A549 (cell line): Measurements from ENCODE around the gene MAVS. TPM values are rescaled to one million over a fixed set of nuclear protein-coding genes. Genes with fewer than 3 reads are reported as not detected.
"Not testable (repeated sequence)": the region's sequence is repeated elsewhere in the genome, so short reads cannot be mapped to it uniquely, and the experiment has no call there.

Experiments
- ATAC-seq, 2 experiments: fragments of 200-7000 bp in 1 of 2; fragments of >200 bp in 1 of 2; cut with Nextera tagmentation in 1 of 2; cut with Tn5 transposase in 1 of 2; 3 replicates each; pipeline versions ENCODE4 v1.8.0 to v1.9.1; 2018 to 2020; ENCODE audit warnings: mild to moderate bottlenecking in 1 of 2, moderate library complexity in 1 of 2
- CTCF ChIA-PET: fragments of 300-600 bp; sonication (Branson Sonifier 250); formaldehyde crosslinking; extraction: SDS; loops from one replicate; lab custom pipeline; 2021; ENCODE audit warnings: antibody characterized with exemption, inconsistent platforms; lab: Yijun Ruan, JAX
- POLR2A ChIA-PET: fragments of 350-600 bp; formaldehyde crosslinking; extraction: SDS; loops from one replicate; lab custom pipeline; 2021; ENCODE audit warnings: antibody characterized with exemption, inconsistent platforms; lab: Yijun Ruan, JAX
- DNase-seq, 2 experiments: peaks; one replicate each; pipeline versions ENCODE4 v3.0.0 to v3.0.0-alpha.2; 2011 to 2016; ENCODE audit warnings: low read depth in 1 of 2, low spot score in 1 of 2
- FAIRE-seq: peaks from 2 replicates; lab custom pipeline; 2011; peaks lifted over from hg19 to GRCh38; lab: Jason Lieb, UNC
- H3K27ac ChIP-seq, 2 experiments: fragments of >200 bp; sonication (Bioruptor Twin); formaldehyde crosslinking; 3 replicates each; pipeline ENCODE4 v1.5.1; 2016 to 2017
- H3K4me1 ChIP-seq: fragments of >200 bp; sonication (Bioruptor Twin); formaldehyde crosslinking; 3 replicates; pipeline ENCODE4 v1.6.1; 2016
- H3K4me2 ChIP-seq: fragments of >200 bp; sonication (Bioruptor Twin); formaldehyde crosslinking; 3 replicates; pipeline ENCODE4 v1.6.1; 2016
- H3K4me3 ChIP-seq: fragments of >200 bp; sonication (Bioruptor Twin); formaldehyde crosslinking; 3 replicates; pipeline ENCODE4 v1.5.1; 2016
- H3K9me3 ChIP-seq: fragments of >200 bp; sonication (Bioruptor Twin); formaldehyde crosslinking; 3 replicates; pipeline ENCODE4 v1.6.1; 2016
- BHLHE40 ChIP-seq: IDR thresholded peaks from 2 replicates; pipeline ENCODE4 v1.6.1; 2012; ENCODE audit warnings: low read depth, low read length, inconsistent platforms
- CBX2 ChIP-seq: fragments of 200-600 bp; sonication (generic); IDR thresholded peaks from 2 replicates; pipeline ENCODE4 v1.6.1; 2016; ENCODE audit warnings: low read depth, mild to moderate bottlenecking, borderline replicate concordance
- EHMT2 ChIP-seq: fragments of 200-600 bp; sonication (generic); IDR thresholded peaks from 2 replicates; pipeline ENCODE4 v1.6.1; 2016; ENCODE audit warnings: antibody characterized with exemption, low read depth, mild to moderate bottlenecking, moderate library complexity
- EP300 ChIP-seq, 2 experiments: fragments of >200 bp; sonication (Bioruptor Twin); formaldehyde crosslinking; IDR thresholded peaks; 2 replicates in 1 of 2; 3 replicates in 1 of 2; pipeline ENCODE4 v1.6.1; 2016 to 2017
- FOSL2 ChIP-seq, 2 experiments: fragments of 450-650 bp in 1 of 2; fragments of >200 bp in 1 of 2; sonication (Bioruptor Twin) in 1 of 2; formaldehyde crosslinking; IDR thresholded peaks; 2 replicates each; pipeline versions ENCODE4 v1.5.0 to v1.6.1; 2016 to 2020; ENCODE audit warnings: mild to moderate bottlenecking in 1 of 2, moderate library complexity in 1 of 2
- FOXS1 ChIP-seq: fragments of 250-450 bp; sonication (Bioruptor Pico); IDR thresholded peaks from 2 replicates; pipeline ENCODE4 v1.5.0; 2020; ENCODE audit warnings: mild to moderate bottlenecking, moderate library complexity
- HDAC2 ChIP-seq: fragments of 200-600 bp; sonication (generic); IDR thresholded peaks from 2 replicates; pipeline ENCODE4 v1.6.1; 2016
- HES2 ChIP-seq: fragments of >200 bp; sonication (Bioruptor Twin); formaldehyde crosslinking; IDR thresholded peaks from 2 replicates; pipeline ENCODE4 v1.6.1; 2016
- HEYL ChIP-seq: fragments of 250-450 bp; sonication (Bioruptor Pico); IDR thresholded peaks from 2 replicates; pipeline ENCODE4 v1.8.0; 2021; ENCODE audit warnings: mild to moderate bottlenecking, moderate library complexity
- HOXA7 ChIP-seq: fragments of 250-450 bp; sonication (Bioruptor Pico); IDR thresholded peaks from 2 replicates; pipeline ENCODE4 v1.5.0; 2020; ENCODE audit warnings: mild to moderate bottlenecking, moderate library complexity
- HOXB13 ChIP-seq: fragments of 250-450 bp; sonication (Bioruptor Pico); IDR thresholded peaks from 2 replicates; pipeline ENCODE4 v1.5.0; 2020; ENCODE audit warnings: low read depth, mild to moderate bottlenecking, moderate library complexity
- KDM1A ChIP-seq: fragments of 200-600 bp; sonication (generic); IDR thresholded peaks from 2 replicates; pipeline ENCODE4 v1.6.1; 2016; ENCODE audit warnings: low read depth, mild to moderate bottlenecking
- KDM5A ChIP-seq: fragments of 200-600 bp; sonication (generic); IDR thresholded peaks from 2 replicates; pipeline ENCODE4 v1.6.1; 2016; ENCODE audit warnings: antibody characterized with exemption, mild to moderate bottlenecking
- NPAS2 ChIP-seq: fragments of 250-450 bp; sonication (Bioruptor Pico); IDR thresholded peaks from 2 replicates; pipeline ENCODE4 v1.8.0; 2022; ENCODE audit warnings: mild to moderate bottlenecking, moderate library complexity, borderline replicate concordance
- NR3C1 ChIP-seq: fragments of >200 bp; sonication (Bioruptor Twin); formaldehyde crosslinking; IDR thresholded peaks from 3 replicates; pipeline ENCODE4 v1.6.1; 2017
- POLR2A ChIP-seq: IDR thresholded peaks from 2 replicates; pipeline ENCODE4 v1.6.1; 2012; ENCODE audit warnings: mild to moderate bottlenecking, low read length
- RARB ChIP-seq: fragments of 250-450 bp; sonication (Bioruptor Pico); IDR thresholded peaks from 2 replicates; pipeline ENCODE4 v1.8.0; 2021; ENCODE audit warnings: mild to moderate bottlenecking, moderate library complexity
- RCOR1 ChIP-seq: fragments of 150-350 bp; IDR thresholded peaks from 2 replicates; pipeline ENCODE4 v1.6.1; 2014; ENCODE audit warnings: antibody characterized with exemption, low read length, low read depth
- TFCP2L1 ChIP-seq: fragments of 250-450 bp; sonication (Bioruptor Pico); IDR thresholded peaks from 2 replicates; pipeline ENCODE4 v1.5.0; 2021; ENCODE audit warnings: mild to moderate bottlenecking
- ZC3H11A ChIP-seq: fragments of 450-650 bp; IDR thresholded peaks from 2 replicates; pipeline ENCODE4 v1.6.1; 2014; ENCODE audit warnings: antibody characterized with exemption, mild to moderate bottlenecking
- ZFP36 ChIP-seq: fragments of 450-650 bp; IDR thresholded peaks from 2 replicates; pipeline ENCODE4 v1.6.1; 2014; ENCODE audit warnings: borderline replicate concordance; ENCODE audit not compliant: partially characterized antibody
- WGBS: methylation state at CpG from one replicate; pipeline ENCODE4 v1.1.6; 2017; ENCODE audit errors: missing lambda C conversion rate; 5-methylcytosine and 5-hydroxymethylcytosine counted together
- polyA plus RNA-seq, 4 experiments: library from polyadenylated mRNA; depleted of rRNA in 3 of 4; stranded (reverse); fragments of >200 nt; fragmentation: RNase III in 1 of 4; extraction: RNeasy Plus Mini Kit Qiagen cat#74134 plus additional on column Dnase treatment in 1 of 4; gene quantifications; 2 replicates in 3 of 4; 3 replicates in 1 of 4; pipeline ENCODE4 v1.2.3, GENCODE V29; 2011 to 2017
- TF ChIP-seq, protein P1 (sequence below): IDR thresholded peaks from 2 replicates; pipeline ENCODE4 v1.6.1; 2012
- TF ChIP-seq, protein P2 (sequence below): fragments of 450-650 bp; IDR thresholded peaks from 2 replicates; pipeline ENCODE4 v1.6.1; 2014; ENCODE audit warnings: antibody characterized with exemption
- TF ChIP-seq, protein P3 (sequence below): fragments of 200-600 bp; sonication (generic); IDR thresholded peaks from 2 replicates; pipeline ENCODE4 v1.6.1; 2016; ENCODE audit warnings: antibody characterized with exemption, mild to moderate bottlenecking, moderate library complexity
- TF ChIP-seq, protein P4 (sequence below): IDR thresholded peaks from 2 replicates; pipeline ENCODE4 v1.6.1; 2012

Gene MAVS
- polyA plus RNA-seq, 2 of the 4 experiments (the other 2 are of a cell fraction), result 18.9 to 31.0 TPM

DNA sequence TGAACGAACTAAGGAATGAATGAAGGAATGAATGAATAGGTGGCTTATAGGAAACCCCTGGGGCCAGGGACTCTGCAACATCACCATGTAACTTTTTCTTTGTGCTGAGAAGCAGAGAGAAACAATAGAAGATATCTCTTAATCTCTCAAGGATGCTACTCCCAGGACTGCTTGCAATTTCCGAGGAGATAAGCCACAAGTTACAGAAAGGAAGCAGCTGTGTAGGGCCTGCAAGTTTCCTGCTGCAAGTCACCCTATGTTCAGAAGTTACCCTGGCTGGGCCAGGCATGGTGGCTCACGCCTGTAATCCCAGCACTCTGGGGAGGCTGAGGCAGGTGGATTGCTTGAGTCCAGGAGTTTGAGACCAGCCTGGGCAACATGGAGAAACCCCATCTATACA is 7.3 kb upstream of the MAVS start:
- no peak for TF ChIP-seq POLR2A
- no peak for TF ChIP-seq KDM1A
- no peak for TF ChIP-seq KDM5A
- no peak for TF ChIP-seq CBX2
- TF ChIP-seq NR3C1, result no peak
- TF ChIP-seq HEYL (CRISPR knock-in tag), result no peak
- TF ChIP-seq, protein P1, sequence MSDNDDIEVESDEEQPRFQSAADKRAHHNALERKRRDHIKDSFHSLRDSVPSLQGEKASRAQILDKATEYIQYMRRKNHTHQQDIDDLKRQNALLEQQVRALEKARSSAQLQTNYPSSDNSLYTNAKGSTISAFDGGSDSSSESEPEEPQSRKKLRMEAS, result no peak
- no peak for TF ChIP-seq NPAS2
- no peak for TF ChIP-seq BHLHE40
- no peak for TF ChIP-seq HDAC2
- no peak for TF ChIP-seq TFCP2L1
- TF ChIP-seq RARB, result no peak
- ChIA-PET CTCF (interaction anchor here (0.6 to 13.6 kb wide), 7 partner anchors 9 to 151 kb away, joined by 3 to 128 read pairs (median 5); partner anchors contain the start of gene AP5S1), POLR2A (interaction anchor here (0.7 kb wide), 1 partner anchor 10 kb away, joined by 3 read pairs; no protein-coding TSS in a partner anchor)
- Histone ChIP-seq H3K4me2 (no peak overlapping the region), H3K4me3 (no peak overlapping the region), H3K4me1 (peaks cover 16% of the 10 kb centered on the region), H3K9me3 (no peaks in the 10 kb centered on the region), H3K27ac (no peak overlapping the region)
- 87% methylated on average over 3 of the region's 3 CpGs for WGBS
- FAIRE-seq, result no peak
- no peak for DNase-seq
- ATAC-seq, result no peak

- DNase-seq, ATAC-seq, H3K4me3 ChIP-seq, FAIRE-seq, H3K4me2 ChIP-seq, H3K9me3 ChIP-seq, POLR2A ChIA-PET: not testable (repeated sequence)
- Histone ChIP-seq H3K4me1 (peaks cover 16% of the 10 kb centered on the region), H3K27ac (0 out of 6 replicates have a peak overlapping the region, but pooled peaks of 1 of the 2 experiments have one; percentile 18)
- WGBS, result 60% methylated on average over 7 of the region's 7 CpGs
- CTCF ChIA-PET, result interaction anchor here (0.8 to 13.6 kb wide), 5 partner anchors 10 to 152 kb away, joined by 3 to 128 read pairs (median 5); partner anchors contain the start of gene AP5S1
Observed at GRCh38 chr20:3840201-3840600, 6.4 kb upstream of the MAVS start.

DNA sequence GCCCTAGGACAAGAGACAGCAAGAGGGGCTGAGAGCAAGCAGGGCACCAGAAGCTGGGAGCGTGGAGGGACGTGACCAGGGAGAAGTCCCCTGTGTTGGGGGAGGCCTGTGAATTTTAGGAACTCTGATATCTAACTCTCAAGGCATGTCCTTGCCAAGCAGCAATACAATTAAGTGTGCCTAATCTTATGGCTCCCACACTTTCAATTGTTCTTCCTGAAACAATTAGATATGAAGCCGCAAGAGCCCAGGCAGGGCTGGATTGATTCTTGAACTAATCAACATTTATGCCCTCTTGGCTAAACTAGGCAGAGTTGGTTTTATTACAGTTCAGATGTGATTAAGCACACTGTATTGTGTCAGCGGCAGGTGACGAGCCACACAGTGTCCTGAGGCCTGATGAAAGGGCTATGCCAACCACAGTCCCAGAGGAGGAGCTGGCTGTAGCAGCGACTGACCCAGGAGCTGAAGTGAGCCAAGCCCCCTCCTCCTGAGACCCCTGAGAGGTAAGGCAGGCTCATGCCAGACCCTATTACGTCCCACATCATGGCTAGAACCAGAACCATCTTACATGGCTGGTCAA is 4.2 kb upstream of the MAVS start:
- FAIRE-seq, result no peak
- no peak overlapping the region for H3K4me2 ChIP-seq

More for the DNA sequence above, 4.2 kb upstream of the MAVS start:
- 92% methylated on average over 7 of the region's 7 CpGs for WGBS
- ChIA-PET POLR2A (interaction anchor here (2.0 kb wide), 1 partner anchor 22 kb away, joined by 5 read pairs; the partner anchor contains the start of gene AP5S1), CTCF (interaction anchor here (0.7 to 4.7 kb wide), 6 partner anchors 8 to 166 kb away, joined by 3 to 41 read pairs (median 4); partner anchors contain the start of gene AP5S1)
- H3K4me1 ChIP-seq, result peaks cover 22% of the 10 kb centered on the region
- DNase-seq (no peak), ATAC-seq (no peak)
- H3K9me3 ChIP-seq, result no peaks in the 10 kb centered on the region
- peak overlapping the region in 1 of 2 experiments; percentile 74; a peak in 4 of 6 replicates for H3K27ac ChIP-seq
- no peak overlapping the region for H3K4me3 ChIP-seq
- TF ChIP-seq RCOR1 (no peak), RARB (no peak), FOSL2 (IDR thresholded peaks at IDR 0.05) (no peak), FOSL2 (CRISPR knock-in tag; IDR thresholded peaks at IDR 0.05) (no peak), BHLHE40 (no peak), POLR2A (no peak), FOXS1 (CRISPR knock-in tag) (no peak), EP300 (IDR thresholded peaks at IDR 0.05) (no peak), KDM1A (no peak), HOXA7 (no peak), NR3C1 (no peak), HES2 (no peak), HOXB13 (CRISPR knock-in tag) (no peak), ZFP36 (no peak), EHMT2 (no peak), ZC3H11A (no peak)
- TF ChIP-seq, protein P2, sequence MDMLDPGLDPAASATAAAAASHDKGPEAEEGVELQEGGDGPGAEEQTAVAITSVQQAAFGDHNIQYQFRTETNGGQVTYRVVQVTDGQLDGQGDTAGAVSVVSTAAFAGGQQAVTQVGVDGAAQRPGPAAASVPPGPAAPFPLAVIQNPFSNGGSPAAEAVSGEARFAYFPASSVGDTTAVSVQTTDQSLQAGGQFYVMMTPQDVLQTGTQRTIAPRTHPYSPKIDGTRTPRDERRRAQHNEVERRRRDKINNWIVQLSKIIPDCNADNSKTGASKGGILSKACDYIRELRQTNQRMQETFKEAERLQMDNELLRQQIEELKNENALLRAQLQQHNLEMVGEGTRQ, result no peak
- TF ChIP-seq, protein P3, sequence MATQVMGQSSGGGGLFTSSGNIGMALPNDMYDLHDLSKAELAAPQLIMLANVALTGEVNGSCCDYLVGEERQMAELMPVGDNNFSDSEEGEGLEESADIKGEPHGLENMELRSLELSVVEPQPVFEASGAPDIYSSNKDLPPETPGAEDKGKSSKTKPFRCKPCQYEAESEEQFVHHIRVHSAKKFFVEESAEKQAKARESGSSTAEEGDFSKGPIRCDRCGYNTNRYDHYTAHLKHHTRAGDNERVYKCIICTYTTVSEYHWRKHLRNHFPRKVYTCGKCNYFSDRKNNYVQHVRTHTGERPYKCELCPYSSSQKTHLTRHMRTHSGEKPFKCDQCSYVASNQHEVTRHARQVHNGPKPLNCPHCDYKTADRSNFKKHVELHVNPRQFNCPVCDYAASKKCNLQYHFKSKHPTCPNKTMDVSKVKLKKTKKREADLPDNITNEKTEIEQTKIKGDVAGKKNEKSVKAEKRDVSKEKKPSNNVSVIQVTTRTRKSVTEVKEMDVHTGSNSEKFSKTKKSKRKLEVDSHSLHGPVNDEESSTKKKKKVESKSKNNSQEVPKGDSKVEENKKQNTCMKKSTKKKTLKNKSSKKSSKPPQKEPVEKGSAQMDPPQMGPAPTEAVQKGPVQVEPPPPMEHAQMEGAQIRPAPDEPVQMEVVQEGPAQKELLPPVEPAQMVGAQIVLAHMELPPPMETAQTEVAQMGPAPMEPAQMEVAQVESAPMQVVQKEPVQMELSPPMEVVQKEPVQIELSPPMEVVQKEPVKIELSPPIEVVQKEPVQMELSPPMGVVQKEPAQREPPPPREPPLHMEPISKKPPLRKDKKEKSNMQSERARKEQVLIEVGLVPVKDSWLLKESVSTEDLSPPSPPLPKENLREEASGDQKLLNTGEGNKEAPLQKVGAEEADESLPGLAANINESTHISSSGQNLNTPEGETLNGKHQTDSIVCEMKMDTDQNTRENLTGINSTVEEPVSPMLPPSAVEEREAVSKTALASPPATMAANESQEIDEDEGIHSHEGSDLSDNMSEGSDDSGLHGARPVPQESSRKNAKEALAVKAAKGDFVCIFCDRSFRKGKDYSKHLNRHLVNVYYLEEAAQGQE, result no peak
- TF ChIP-seq, protein P4, sequence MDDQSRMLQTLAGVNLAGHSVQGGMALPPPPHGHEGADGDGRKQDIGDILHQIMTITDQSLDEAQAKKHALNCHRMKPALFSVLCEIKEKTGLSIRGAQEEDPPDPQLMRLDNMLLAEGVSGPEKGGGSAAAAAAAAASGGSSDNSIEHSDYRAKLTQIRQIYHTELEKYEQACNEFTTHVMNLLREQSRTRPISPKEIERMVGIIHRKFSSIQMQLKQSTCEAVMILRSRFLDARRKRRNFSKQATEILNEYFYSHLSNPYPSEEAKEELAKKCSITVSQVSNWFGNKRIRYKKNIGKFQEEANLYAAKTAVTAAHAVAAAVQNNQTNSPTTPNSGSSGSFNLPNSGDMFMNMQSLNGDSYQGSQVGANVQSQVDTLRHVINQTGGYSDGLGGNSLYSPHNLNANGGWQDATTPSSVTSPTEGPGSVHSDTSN, result no peak
